Gastrocnemius medialis (tissue), 4 donors: ENCODE data around the gene ECE2. TPM values are rescaled to one million over a fixed set of nuclear protein-coding genes. Genes with fewer than 3 reads are reported as not detected.
A peak's percentile ranks its signal among the peaks of the same experiment; 100 is the strongest.

Experiments used
- ATAC-seq, 2 donors: fragments of 150-250 bp; one replicate each; pipeline ENCODE4 v1.9.1; 2016
- DNase-seq, 2 donors: peaks; one replicate each; pipeline ENCODE4 v3.0.0-alpha.2; 2019
- H3K27ac ChIP-seq, 4 donors: fragments of 200-600 bp; sonication (generic); 1 replicate in 1 of 4; 2 replicates in 3 of 4; pipeline ENCODE4 v1.5.1; 2016 to 2018; ENCODE audit warnings: mild to moderate bottlenecking in 2 of 4, moderate library complexity in 1 of 4
- H3K27me3 ChIP-seq, 3 donors: fragments of 200-600 bp; sonication (generic) in 2 of 3; 1 replicate in 1 of 3; 2 replicates in 2 of 3; pipeline versions ENCODE4 v1.5.1 to v1.6.0; 2016 to 2019; ENCODE audit warnings: mild to moderate bottlenecking in 1 of 3, moderate library complexity in 1 of 3
- H3K36me3 ChIP-seq, 2 donors: fragments of 200-600 bp; sonication (generic) in 1 of 2; one replicate each; pipeline ENCODE4 v1.5.1; 2017 to 2018
- H3K4me1 ChIP-seq, 2 donors: fragments of 200-600 bp; sonication (generic) in 1 of 2; one replicate each; pipeline ENCODE4 v1.5.1; 2016 to 2017; ENCODE audit warnings: mild to moderate bottlenecking in 2 of 2
- H3K4me3 ChIP-seq, 4 donors: fragments of 200-600 bp; sonication (generic) in 3 of 4; 1 replicate in 1 of 4; 2 replicates in 3 of 4; pipeline ENCODE4 v1.5.1; 2016 to 2019; ENCODE audit warnings: mild to moderate bottlenecking in 2 of 4
- H3K9me3 ChIP-seq, 3 donors: fragments of 200-600 bp; sonication (generic) in 2 of 3; 1 replicate in 1 of 3; 2 replicates in 2 of 3; pipeline ENCODE4 v1.5.1; 2016 to 2019
- CTCF ChIP-seq, 5 experiments: fragments of 450-650 bp in 3 of 5; fragments of 200-600 bp in 2 of 5; sonication (generic) in 2 of 5; IDR thresholded peaks in 4 of 5; conservative IDR thresholded peaks in 1 of 5; 1 replicate in 4 of 5; 2 replicates in 1 of 5; pipeline ENCODE4 v1.5.1; 2016 to 2019; ENCODE audit warnings: antibody characterized with exemption in 5 of 5, mild to moderate bottlenecking in 3 of 5, moderate library complexity in 3 of 5
- POLR2A ChIP-seq, 2 donors: fragments of 450-650 bp; IDR thresholded peaks; one replicate each; pipeline ENCODE4 v1.6.1; 2017; ENCODE audit warnings: antibody characterized with exemption in 2 of 2, mild to moderate bottlenecking in 2 of 2, moderate library complexity in 2 of 2
- in situ Hi-C, 4 donors: fragments of 200-750 bp; cut with MboI; loops; one replicate each; pipeline versions ENCODE4 v1.15.0 to v1.8.0; 2017; ENCODE audit warnings: low sequenced_read_pairs in 4 of 4
- intact Hi-C: fragments of 100-400 bp; cut with DNase I; formaldehyde crosslinking; loops from one replicate; pipeline ENCODE4 v1.15.1; 2023; ENCODE audit warnings: low total_unique reads
- total RNA-seq, 4 donors: library from RNA; depleted of rRNA; stranded (reverse); fragments of >200 nt; gene quantifications; one replicate each; pipeline versions ENCODE4 v1.1.0 to v1.2.3, GENCODE V29; 2016

The ECE2 gene
- total RNA-seq, 4 donors from 2014 or later: not detected

GRCh38 chr3:184317201-184317600, 41.4 kb downstream of the ECE2 start:
- H3K27me3 ChIP-seq: no peaks in the 10 kb centered on the region
- peak overlapping the region; percentile 92 to 100 (median 98) for H3K27ac ChIP-seq
- peaks cover 64 to 72% of the 10 kb centered on the region in 2 donors for H3K4me1 ChIP-seq
- TF ChIP-seq CTCF (IDR thresholded peaks at IDR 0.05 in 4 of 5, conservative IDR thresholded peaks at IDR 0.05 in 1 of 5): no peak
- TF ChIP-seq POLR2A (IDR thresholded peaks at IDR 0.05): no peak
- H3K4me3 ChIP-seq: peak overlapping the region in 1 of 4 donors; percentile 94
- no peaks in the 10 kb centered on the region for H3K9me3 ChIP-seq
- in situ Hi-C loops (loop anchor here in 1 of 4 donors (10.0 kb wide), 1 partner anchor 142 kb away; the partner anchor contains the start of gene AP2M1), intact Hi-C loops (loop anchor here (5.0 to 10.0 kb wide), 4 partner anchors 130 to 1522 kb away; partner anchors contain the start of genes ABCF3, ATP11B and KLHL24)
- DNase-seq (no peak), ATAC-seq (no peak)
- H3K36me3 ChIP-seq: peaks cover 0 to 32% of the 10 kb centered on the region in 2 donors

- peaks cover 81 to 86% of the 10 kb centered on the region in 2 donors for H3K4me1 ChIP-seq
- TF ChIP-seq CTCF (IDR thresholded peaks at IDR 0.05 in 4 of 5, conservative IDR thresholded peaks at IDR 0.05 in 1 of 5) (no peak), POLR2A (IDR thresholded peaks at IDR 0.05) (no peak)
- ATAC-seq (peak; percentile 69 to 74), DNase-seq (peak; percentile 96 to 98)
- H3K36me3 ChIP-seq: peaks cover 2 to 61% of the 10 kb centered on the region in 2 donors
- in situ Hi-C loops: no loop called here
- intact Hi-C loops: loop anchor here (2.0 kb wide), 1 partner anchor 15 kb away; no protein-coding TSS in a partner anchor
- no peaks in the 10 kb centered on the region for H3K27me3 ChIP-seq
- peak overlapping the region; percentile 52 to 66 (median 55) for H3K4me3 ChIP-seq
- H3K27ac ChIP-seq: peak overlapping the region; percentile 92 to 100 (median 98)
- no peaks in the 10 kb centered on the region for H3K9me3 ChIP-seq
Measured at GRCh38 chr3:184320104-184320445, 44.3 kb downstream of the ECE2 start.

GRCh38 chr3:184321666-184322065, 45.8 kb downstream of the ECE2 start:
- Histone ChIP-seq H3K36me3 (peaks cover 6 to 77% of the 10 kb centered on the region in 2 donors), H3K4me3 (peak overlapping the region; percentile 18 to 66 (median 54)), H3K27me3 (no peaks in the 10 kb centered on the region), H3K9me3 (no peaks in the 10 kb centered on the region), H3K27ac (peak overlapping the region; percentile 92 to 100 (median 98)), H3K4me1 (peaks cover 73 to 74% of the 10 kb centered on the region in 2 donors)
- ATAC-seq (no peak), DNase-seq (no peak)
- intact Hi-C loops: loop anchor here (2.0 kb wide), 1 partner anchor 13 kb away; no protein-coding TSS in a partner anchor
- in situ Hi-C loops: no loop called here
- no peak for TF ChIP-seq POLR2A (IDR thresholded peaks at IDR 0.05)
- no peak for TF ChIP-seq CTCF (IDR thresholded peaks at IDR 0.05 in 4 of 5, conservative IDR thresholded peaks at IDR 0.05 in 1 of 5)

- H3K36me3 ChIP-seq: peaks cover 12 to 80% of the 10 kb centered on the region in 2 donors
- peak overlapping the region; percentile 92 to 100 (median 98) for H3K27ac ChIP-seq
- peak; percentile 78 to 93 for DNase-seq
- in situ Hi-C loops: no loop called here
- peaks cover 61% of the 10 kb centered on the region in 2 donors for H3K4me1 ChIP-seq
- peak; percentile 73 for ATAC-seq
- H3K4me3 ChIP-seq: peak overlapping the region in 3 of 4 donors; percentile 24 to 66 (median 57)
- H3K9me3 ChIP-seq: no peaks in the 10 kb centered on the region
- intact Hi-C loops: no loop called here
- no peaks in the 10 kb centered on the region for H3K27me3 ChIP-seq
- TF ChIP-seq CTCF (IDR thresholded peaks at IDR 0.05 in 4 of 5, conservative IDR thresholded peaks at IDR 0.05 in 1 of 5) (no peak), POLR2A (IDR thresholded peaks at IDR 0.05) (peak in 1 of 2 donors; percentile 8)
Measured at GRCh38 chr3:184322731-184323487, 47.1 kb downstream of the ECE2 start.
